GM04503 (cell line): ENCODE data around the gene SGPP1.
"Not testable (repeated sequence)": the region's sequence is repeated elsewhere in the genome, so short reads cannot be mapped to it uniquely, and the experiment has no call there.

ENCODE experiments used
- DNase-seq: peaks from one replicate; pipeline ENCODE4 v3.0.0-alpha.2; 2012; ENCODE audit warnings: low read depth

The SGPP1 gene

GRCh38 chr14:63638493-63638892 lies 89.4 kb downstream of the SGPP1 start:
- no peak for DNase-seq

GRCh38 chr14:63636094-63636635 lies 91.7 kb downstream of the SGPP1 start:
- not testable (repeated sequence) for DNase-seq
